Measurements from ENCODE around the gene CTNNA3. TPM values are rescaled to one million over a fixed set of nuclear protein-coding genes. Genes with fewer than 3 reads are reported as not detected.
"Not testable (repeated sequence)": the region's sequence is repeated elsewhere in the genome, so short reads cannot be mapped to it uniquely, and the experiment has no call there.

The CTNNA3 gene
- total and polyA plus RNA-seq, 7 donors = under 0.01 to 4.6 (median 2.4) TPM; not detected in 1

DNA sequence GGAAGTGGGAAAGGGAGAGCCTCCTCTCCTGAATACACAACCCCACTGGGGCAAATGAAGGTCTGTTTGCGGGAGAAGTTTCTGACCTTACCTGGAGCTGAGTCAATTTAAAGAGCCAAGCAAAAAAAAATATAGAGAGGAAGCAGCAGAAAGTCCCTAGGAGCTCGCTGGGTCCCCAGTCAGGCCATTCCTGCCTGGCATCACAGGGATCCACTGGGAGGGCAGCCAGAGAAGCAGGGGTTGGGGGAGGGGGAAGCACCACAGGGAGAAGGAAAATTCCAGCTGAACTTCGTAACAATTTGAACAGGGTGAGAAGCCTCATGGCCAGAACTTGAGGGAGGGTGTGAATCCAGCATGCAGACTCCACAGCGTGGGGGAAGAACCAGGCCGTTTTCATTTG lies 471.4 kb downstream of the CTNNA3 start:
- WGBS, 2 donors = 80 to 84% methylated on average over 5 of the region's 5 CpGs
- Histone ChIP-seq H3K9me3 (no peaks in the 10 kb centered on the region), H3K27ac (no peak overlapping the region), H3K4me1 (no peaks in the 10 kb centered on the region), H3K27me3 (no peaks in the 10 kb centered on the region), H3K4me3 (no peak overlapping the region), H3K36me3 (no peaks in the 10 kb centered on the region)
- no peak for DNase-seq
- intact Hi-C loops (cut with DNase I) = no loop called here
- TF ChIP-seq, protein P1, sequence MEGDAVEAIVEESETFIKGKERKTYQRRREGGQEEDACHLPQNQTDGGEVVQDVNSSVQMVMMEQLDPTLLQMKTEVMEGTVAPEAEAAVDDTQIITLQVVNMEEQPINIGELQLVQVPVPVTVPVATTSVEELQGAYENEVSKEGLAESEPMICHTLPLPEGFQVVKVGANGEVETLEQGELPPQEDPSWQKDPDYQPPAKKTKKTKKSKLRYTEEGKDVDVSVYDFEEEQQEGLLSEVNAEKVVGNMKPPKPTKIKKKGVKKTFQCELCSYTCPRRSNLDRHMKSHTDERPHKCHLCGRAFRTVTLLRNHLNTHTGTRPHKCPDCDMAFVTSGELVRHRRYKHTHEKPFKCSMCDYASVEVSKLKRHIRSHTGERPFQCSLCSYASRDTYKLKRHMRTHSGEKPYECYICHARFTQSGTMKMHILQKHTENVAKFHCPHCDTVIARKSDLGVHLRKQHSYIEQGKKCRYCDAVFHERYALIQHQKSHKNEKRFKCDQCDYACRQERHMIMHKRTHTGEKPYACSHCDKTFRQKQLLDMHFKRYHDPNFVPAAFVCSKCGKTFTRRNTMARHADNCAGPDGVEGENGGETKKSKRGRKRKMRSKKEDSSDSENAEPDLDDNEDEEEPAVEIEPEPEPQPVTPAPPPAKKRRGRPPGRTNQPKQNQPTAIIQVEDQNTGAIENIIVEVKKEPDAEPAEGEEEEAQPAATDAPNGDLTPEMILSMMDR (IDR thresholded peaks at IDR 0.05) = no peak
- TF ChIP-seq POLR2AphosphoS5 (IDR thresholded peaks at IDR 0.05) (no peak), EP300 (IDR thresholded peaks at IDR 0.05) (no peak), POLR2A (IDR thresholded peaks at IDR 0.05) (no peak)

DNA sequence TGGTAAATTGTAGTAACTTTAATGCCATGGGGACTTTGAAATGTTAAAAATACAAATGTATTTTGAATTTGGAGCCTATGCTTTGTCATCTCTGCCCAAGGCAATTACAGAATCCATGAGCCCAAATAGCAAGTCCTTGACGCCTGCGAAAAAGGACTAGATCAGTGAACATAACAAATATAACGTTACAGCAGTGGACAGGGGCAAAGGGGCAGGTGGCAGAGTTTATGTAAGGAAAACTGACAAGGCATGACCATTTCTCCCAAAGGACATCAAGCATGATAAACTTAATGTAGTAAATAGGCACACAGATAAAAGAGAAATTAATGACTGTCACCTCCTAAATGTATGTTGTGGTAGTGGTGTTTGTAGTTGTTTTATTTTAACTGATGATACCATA lies 473.1 kb downstream of the CTNNA3 start:
- no peak for DNase-seq
- Histone ChIP-seq H3K9me3 (no peaks in the 10 kb centered on the region), H3K27ac (no peak overlapping the region), H3K27me3 (no peaks in the 10 kb centered on the region), H3K4me3 (no peak overlapping the region), H3K4me1 (no peaks in the 10 kb centered on the region), H3K36me3 (no peaks in the 10 kb centered on the region)
- intact Hi-C loops (cut with DNase I) = no loop called here
- WGBS, 2 donors = 72 to 79% methylated on average over 3 of the region's 3 CpGs
- TF ChIP-seq, protein P1 (IDR thresholded peaks at IDR 0.05) = no peak
- TF ChIP-seq EP300 (IDR thresholded peaks at IDR 0.05) = no peak
- no peak for TF ChIP-seq POLR2A (IDR thresholded peaks at IDR 0.05)
- TF ChIP-seq POLR2AphosphoS5 (IDR thresholded peaks at IDR 0.05) = no peak

DNA sequence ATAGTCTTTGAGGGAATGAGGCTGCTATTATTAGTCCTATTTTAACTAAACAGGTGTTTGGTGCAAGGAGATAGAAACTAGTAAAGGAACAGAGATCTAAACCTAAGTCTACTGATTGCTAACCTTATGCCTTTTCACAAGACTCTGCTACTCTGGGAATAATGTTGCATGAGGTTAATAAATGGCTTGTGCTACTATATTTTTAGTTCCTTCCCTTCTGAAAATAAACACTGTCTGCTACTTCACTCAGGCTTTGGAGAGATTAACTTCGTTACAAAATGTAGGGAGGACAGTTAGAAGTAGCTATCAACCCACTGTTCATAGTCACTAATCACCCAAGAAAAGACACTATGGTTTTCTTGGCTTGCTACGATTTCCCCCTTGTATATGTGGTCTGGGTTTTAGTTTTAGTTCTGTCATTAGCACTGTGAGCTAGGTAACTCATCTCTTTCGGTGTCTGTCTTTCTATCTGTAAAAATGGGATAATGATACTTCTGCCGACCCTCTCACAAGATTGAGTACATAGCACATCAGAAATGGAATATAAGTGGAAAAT lies 474.0 kb downstream of the CTNNA3 start:
- TF ChIP-seq EP300 (IDR thresholded peaks at IDR 0.05) (no peak), POLR2AphosphoS5 (IDR thresholded peaks at IDR 0.05) (no peak), POLR2A (IDR thresholded peaks at IDR 0.05) (no peak)
- TF ChIP-seq, protein P1 (IDR thresholded peaks at IDR 0.05) = no peak
- H3K4me3 ChIP-seq = no peak overlapping the region
- H3K27me3 ChIP-seq = no peaks in the 10 kb centered on the region
- H3K27ac ChIP-seq = no peak overlapping the region
- no peaks in the 10 kb centered on the region for H3K4me1 ChIP-seq
- 76 to 84% methylated on average over 4 of the region's 4 CpGs for WGBS, 2 donors
- DNase-seq = no peak
- intact Hi-C loops (cut with DNase I) = no loop called here
- no peaks in the 10 kb centered on the region for H3K9me3 ChIP-seq
- no peaks in the 10 kb centered on the region for H3K36me3 ChIP-seq

DNA sequence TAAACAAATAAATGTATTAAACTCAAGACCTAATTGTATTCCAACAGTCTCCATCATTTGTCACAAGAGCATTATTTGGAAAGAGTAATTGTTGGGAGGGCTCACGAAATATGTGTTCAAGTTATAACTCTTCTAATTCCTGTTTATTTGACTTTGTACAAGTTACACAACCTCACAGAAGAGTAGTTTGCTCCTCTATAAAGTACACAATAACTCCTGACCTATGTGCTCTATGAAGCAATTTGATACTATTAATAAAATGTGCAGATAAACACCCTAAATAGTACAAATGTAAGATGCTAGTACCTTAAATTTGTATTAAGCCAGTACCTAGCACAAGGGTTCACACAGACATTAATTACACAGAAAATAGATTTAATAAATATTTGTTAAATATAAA lies 484.3 kb downstream of the CTNNA3 start:
- no peak for DNase-seq
- Histone ChIP-seq H3K9me3 (no peaks in the 10 kb centered on the region), H3K4me3 (no peak overlapping the region), H3K36me3 (no peaks in the 10 kb centered on the region), H3K27ac (no peak overlapping the region), H3K27me3 (no peaks in the 10 kb centered on the region), H3K4me1 (no peaks in the 10 kb centered on the region)
- 52 to 64% methylated on average over 1 of the region's 1 CpG for WGBS, 2 donors
- no peak for TF ChIP-seq EP300 (IDR thresholded peaks at IDR 0.05)
- TF ChIP-seq, protein P1 (IDR thresholded peaks at IDR 0.05) = no peak
- intact Hi-C loops (cut with DNase I) = no loop called here

DNA sequence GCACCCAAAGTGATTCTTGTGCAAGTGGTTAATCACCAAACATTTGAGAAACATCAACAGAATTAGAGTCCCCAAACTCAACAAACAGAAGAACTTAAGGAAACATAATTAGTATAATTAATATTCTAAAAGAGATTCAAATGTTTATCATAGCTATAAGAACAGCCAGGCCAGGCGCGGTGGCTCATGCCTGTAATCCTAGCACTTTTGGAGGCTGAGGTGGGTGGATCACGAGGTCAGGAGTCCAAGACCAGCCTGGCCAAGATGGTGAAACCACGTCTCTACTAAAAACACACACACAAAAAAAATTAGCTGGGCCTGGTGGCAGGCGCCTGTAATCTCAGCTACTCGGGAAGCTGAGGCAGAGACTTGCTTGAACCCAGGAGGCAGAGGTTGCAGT lies 488.1 kb downstream of the CTNNA3 start:
- intact Hi-C loops (cut with DNase I); H3K9me3 ChIP-seq; H3K4me3 ChIP-seq; H3K36me3 ChIP-seq; H3K27ac ChIP-seq; DNase-seq; H3K4me1 ChIP-seq; H3K27me3 ChIP-seq: not testable (repeated sequence)
- WGBS, 2 donors = 74 to 87% methylated on average over 6 of the region's 6 CpGs
